SK-N-SH (cell line): ENCODE measurements around the gene C16orf87. TPM values are rescaled to one million over a fixed set of nuclear protein-coding genes. Genes with fewer than 3 reads are reported as not detected.

ENCODE experiments used
- CTCF ChIA-PET: fragments of 300-600, 350-600 bp; formaldehyde crosslinking; extraction: SDS; loops from one replicate; lab custom pipeline; 2021; lab: Yijun Ruan, JAX
- POLR2A ChIA-PET: fragments of 350-600 bp; sonication (Branson Sonifier 250); formaldehyde crosslinking; extraction: SDS; loops from one replicate; lab custom pipeline; 2020; ENCODE audit warnings: antibody characterized with exemption, inconsistent platforms; lab: Yijun Ruan, JAX
- DNase-seq: peaks from one replicate; pipeline ENCODE4 v3.0.0; 2012
- H2AFZ ChIP-seq: fragments of 200-600 bp; sonication (generic); 2 replicates; pipeline ENCODE4 v1.8.1; 2016; ENCODE audit warnings: antibody characterized with exemption, mild to moderate bottlenecking, low read depth
- H3F3A ChIP-seq: fragments of 200-600 bp; sonication (generic); replicated peaks from 2 replicates; pipeline ENCODE3; 2016; ENCODE audit warnings: antibody characterized with exemption, mild to moderate bottlenecking; ENCODE audit not compliant: insufficient read depth
- H3K27ac ChIP-seq, 2 experiments: fragments of 200-500 bp in 1 of 2; fragments of 200-600 bp in 1 of 2; sonication (Bioruptor generic) in 1 of 2; sonication (generic), shearing (Covaris generic) in 1 of 2; 2 replicates each; pipeline versions ENCODE4 v1.5.1 to v1.6.1; 2014 to 2016; ENCODE audit warnings: low read depth in 2 of 2, inconsistent platforms in 1 of 2, low read length in 1 of 2, mild to moderate bottlenecking in 1 of 2, mixed read lengths in 1 of 2
- H3K27me3 ChIP-seq: fragments of 200-600 bp; sonication (generic), shearing (Covaris generic); 2 replicates; pipeline ENCODE4 v1.6.1; 2016; ENCODE audit warnings: mixed run types; ENCODE audit not compliant: insufficient read depth
- H3K36me3 ChIP-seq, 2 experiments: fragments of 200-500 bp in 1 of 2; fragments of 200-600 bp in 1 of 2; sonication (Bioruptor generic) in 1 of 2; sonication (generic) in 1 of 2; replicated peaks in 1 of 2; 2 replicates each; pipeline versions ENCODE3 to v1.5.1; 2014 to 2016; ENCODE audit warnings: low read length in 1 of 2, mild to moderate bottlenecking in 1 of 2; ENCODE audit not compliant: insufficient read depth in 2 of 2, control insufficient read depth in 1 of 2
- H3K4me1 ChIP-seq, 2 experiments: fragments of 200-500 bp in 1 of 2; fragments of 200-600 bp in 1 of 2; sonication (Bioruptor generic) in 1 of 2; sonication (generic), shearing (Covaris generic) in 1 of 2; 2 replicates each; pipeline versions ENCODE4 v1.5.1 to v1.6.1; 2014 to 2016; ENCODE audit warnings: low read depth in 1 of 2, low read length in 1 of 2, mixed run types in 1 of 2; ENCODE audit not compliant: insufficient read depth in 2 of 2, control insufficient read depth in 1 of 2
- H3K4me2 ChIP-seq: fragments of 200-600 bp; sonication (generic), shearing (Covaris generic); 2 replicates; pipeline ENCODE4 v1.6.1; 2017; ENCODE audit warnings: mixed run types
- H3K4me3 ChIP-seq, 2 experiments: fragments of 200-500 bp in 1 of 2; fragments of 200-600 bp in 1 of 2; sonication (Bioruptor generic) in 1 of 2; sonication (generic), shearing (Covaris generic) in 1 of 2; 2 replicates each; pipeline versions ENCODE4 v1.5.1 to v1.8.1; 2014 to 2016; ENCODE audit warnings: low read depth in 2 of 2, inconsistent platforms in 1 of 2, low read length in 1 of 2, mild to moderate bottlenecking in 1 of 2, mixed read lengths in 1 of 2, moderate library complexity in 1 of 2
- H3K79me2 ChIP-seq: fragments of 200-600 bp; sonication (generic); 2 replicates; pipeline ENCODE4 v1.8.1; 2017; ENCODE audit warnings: mild to moderate bottlenecking; ENCODE audit not compliant: insufficient read depth
- H3K9ac ChIP-seq: fragments of 200-600 bp; sonication (generic); 2 replicates; pipeline ENCODE4 v1.6.1; 2017; ENCODE audit warnings: mixed run types
- H3K9me2 ChIP-seq: fragments of 200-600 bp; sonication (generic); 2 replicates; pipeline ENCODE4 v1.6.1; 2017; ENCODE audit warnings: mixed run types
- H3K9me3 ChIP-seq: fragments of 200-600 bp; sonication (generic); 2 replicates; pipeline ENCODE4 v1.6.1; 2017; ENCODE audit warnings: mixed run types, mild to moderate bottlenecking, moderate library complexity
- H4K20me1 ChIP-seq: fragments of 200-600 bp; sonication (generic); 2 replicates; pipeline ENCODE4 v1.6.1; 2017; ENCODE audit warnings: mild to moderate bottlenecking, mixed run types; ENCODE audit not compliant: insufficient read depth
- FOXM1 ChIP-seq: IDR thresholded peaks from 2 replicates; pipeline ENCODE4 v1.4.0; 2012; ENCODE audit warnings: low read depth, mild to moderate bottlenecking
- IRF3 ChIP-seq: fragments of 150-350 bp; IDR thresholded peaks from 2 replicates; pipeline ENCODE4 v1.6.1; 2016; ENCODE audit warnings: mild to moderate bottlenecking, low read depth, low read length
- MAX ChIP-seq: IDR thresholded peaks from 2 replicates; pipeline ENCODE4 v1.4.0; 2012; ENCODE audit warnings: low read depth
- NRF1 ChIP-seq: IDR thresholded peaks from 2 replicates; pipeline ENCODE4 v1.6.1; 2012; ENCODE audit warnings: low read depth, mild to moderate bottlenecking, low read length
- RAD21 ChIP-seq: IDR thresholded peaks from 2 replicates; pipeline ENCODE4 v1.6.1; 2012; ENCODE audit warnings: mild to moderate bottlenecking, low read length
- REST ChIP-seq: IDR thresholded peaks from 2 replicates; pipeline ENCODE4 v1.6.1; 2012; ENCODE audit warnings: mild to moderate bottlenecking, low read depth, low read length, moderate library complexity
- TEAD4 ChIP-seq: IDR thresholded peaks from 2 replicates; pipeline ENCODE4 v1.4.0; 2012; ENCODE audit warnings: mild to moderate bottlenecking, borderline replicate concordance; ENCODE audit not compliant: insufficient read depth
- WGBS: methylation state at CpG from one replicate; pipeline ENCODE4 v1.1.6; 2017; ENCODE audit warnings: low lambda C conversion rate; 5-methylcytosine and 5-hydroxymethylcytosine counted together
- polyA plus RNA-seq, 3 experiments: library from polyadenylated mRNA; depleted of rRNA; stranded (reverse); fragments of >200 nt; gene quantifications; 2 replicates each; pipeline ENCODE4 v1.2.3, GENCODE V29; 2012

Gene C16orf87
- polyA plus RNA-seq, 1 of the 3 experiments (the other 2 are of a cell fraction), result 3.5 TPM

DNA sequence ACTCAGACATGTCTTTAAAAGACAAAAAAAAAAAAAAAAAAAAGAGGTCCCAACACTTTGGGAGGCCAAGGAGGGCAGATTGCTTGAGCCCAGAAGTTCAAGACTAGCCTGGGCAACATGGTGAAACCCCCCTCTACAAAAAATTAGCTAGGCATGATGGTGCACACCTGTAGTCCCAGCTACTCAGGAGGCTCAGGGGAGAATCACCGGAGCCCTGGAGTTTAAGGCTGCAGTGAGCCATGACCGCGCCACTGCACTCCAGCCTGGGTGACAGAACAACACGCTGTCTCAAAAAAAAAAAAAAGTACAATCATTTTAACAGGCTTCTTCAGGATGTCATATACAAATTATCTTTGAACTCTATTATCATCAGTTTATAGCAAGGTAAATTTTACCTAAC is 22.0 kb downstream of the C16orf87 start:
- H4K20me1 ChIP-seq, result no peaks in the 10 kb centered on the region
- TF ChIP-seq TEAD4 (no peak), NRF1 (no peak)
- TF ChIP-seq, all 33 proteins: peak for 0
- no peak for DNase-seq
- Histone ChIP-seq H3K27me3 (no peaks in the 10 kb centered on the region), H3K79me2 (peaks cover 51% of the 10 kb centered on the region), H3F3A (no peaks in the 10 kb centered on the region), H3K4me2 (no peak overlapping the region), H3K9me3 (no peaks in the 10 kb centered on the region), H3K9me2 (no peaks in the 10 kb centered on the region), H3K9ac (no peak overlapping the region), H3K36me3 (peaks cover 6 to 10% of the 10 kb centered on the region in 2 experiments), H2AFZ (no peak overlapping the region), H3K4me1 (peaks cover 2 to 13% of the 10 kb centered on the region in 2 experiments; a peak in 2 of 4 replicates), H3K27ac (no peak overlapping the region), H3K4me3 (no peak overlapping the region)
- 99% methylated on average over 4 of the region's 4 CpGs for WGBS
- ChIA-PET CTCF (interaction anchor here (0.8 to 4.5 kb wide), 5 partner anchors 10 to 141 kb away, joined by 3 to 30 read pairs (median 5); no protein-coding TSS in a partner anchor), POLR2A (no interaction called here)

DNA sequence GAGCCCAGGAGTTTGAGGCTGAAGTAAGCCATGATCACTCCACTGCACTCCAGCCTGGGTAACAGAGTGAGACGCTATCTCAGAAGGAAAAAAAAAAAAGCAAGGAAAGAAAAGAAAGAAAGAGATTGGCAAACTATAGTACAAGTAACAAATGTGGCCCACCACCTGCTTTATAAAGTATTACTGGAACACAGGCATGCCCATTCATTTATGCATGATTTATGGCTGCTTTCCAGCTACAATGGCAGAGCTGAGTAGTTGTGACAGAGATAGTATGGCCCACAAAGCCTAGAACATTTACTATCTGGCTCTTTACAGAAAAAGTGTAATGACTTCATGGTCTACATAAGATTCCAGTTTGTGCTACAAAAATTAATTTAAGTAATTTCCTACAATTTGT is 23.6 kb downstream of the C16orf87 start:
- Histone ChIP-seq H3F3A (no peaks in the 10 kb centered on the region), H3K9me3 (no peaks in the 10 kb centered on the region), H3K27me3 (no peaks in the 10 kb centered on the region), H4K20me1 (no peaks in the 10 kb centered on the region), H3K79me2 (peaks cover 37% of the 10 kb centered on the region), H3K9ac (no peak overlapping the region), H2AFZ (no peak overlapping the region), H3K9me2 (no peaks in the 10 kb centered on the region), H3K36me3 (peaks cover 12 to 15% of the 10 kb centered on the region in 2 experiments), H3K27ac (no peak overlapping the region), H3K4me2 (no peak overlapping the region), H3K4me3 (no peak overlapping the region), H3K4me1 (peaks cover 2 to 13% of the 10 kb centered on the region in 2 experiments; a peak in 2 of 4 replicates)
- no peak for DNase-seq
- ChIA-PET CTCF (interaction anchor here (1.3 to 4.5 kb wide), 6 partner anchors 12 to 133 kb away, joined by 3 to 30 read pairs (median 6); partner anchors contain the start of gene ORC6), POLR2A (no interaction called here)
- WGBS, result 100% methylated on average over 1 of the region's 1 CpG
- TF ChIP-seq REST, result no peak
- TF ChIP-seq RAD21, result no peak
- TF ChIP-seq MAX, result no peak
- TF ChIP-seq IRF3, result no peak
- no peak for TF ChIP-seq FOXM1
